ENCODE data around the gene JKAMP. TPM values are rescaled to one million over a fixed set of nuclear protein-coding genes. Genes with fewer than 3 reads are reported as not detected.

Gene JKAMP
- total RNA-seq, 4 donors from 2014 or later = 24.8 to 70.4 (median 59.8) TPM

GRCh38 chr14:59450716-59451115, 33.6 kb upstream of the JKAMP start:
- H3K27ac ChIP-seq = no peak overlapping the region
- H3K36me3 ChIP-seq = no peaks in the 10 kb centered on the region
- H3K27me3 ChIP-seq = no peaks in the 10 kb centered on the region
- no peak overlapping the region for H3K4me3 ChIP-seq
- H3K4me1 ChIP-seq = no peaks in the 10 kb centered on the region
- H3K9me3 ChIP-seq = no peaks in the 10 kb centered on the region
- no peak for TF ChIP-seq POLR2A (IDR thresholded peaks at IDR 0.05)
- no peak for TF ChIP-seq CTCF (IDR thresholded peaks at IDR 0.05)
- no peak for DNase-seq

- TF ChIP-seq POLR2A (IDR thresholded peaks at IDR 0.05) (no peak), CTCF (IDR thresholded peaks at IDR 0.05) (no peak)
- DNase-seq = no peak
- H3K9me3 ChIP-seq = no peaks in the 10 kb centered on the region
Observed at GRCh38 chr14:59451849-59452248, 32.5 kb upstream of the JKAMP start.

GRCh38 chr14:59454139-59454538, 30.2 kb upstream of the JKAMP start:
- Histone ChIP-seq H3K27me3 (no peaks in the 10 kb centered on the region), H3K4me1 (no peaks in the 10 kb centered on the region), H3K27ac (no peak overlapping the region), H3K36me3 (no peaks in the 10 kb centered on the region), H3K9me3 (no peaks in the 10 kb centered on the region), H3K4me3 (no peak overlapping the region)
- DNase-seq = no peak
- no peak for TF ChIP-seq CTCF (IDR thresholded peaks at IDR 0.05)
- TF ChIP-seq POLR2A (IDR thresholded peaks at IDR 0.05) = no peak

More at GRCh38 chr14:59451849-59452248, 32.5 kb upstream of the JKAMP start:
- no peaks in the 10 kb centered on the region for H3K4me1 ChIP-seq
- no peak overlapping the region for H3K27ac ChIP-seq
- no peak overlapping the region for H3K4me3 ChIP-seq
- no peaks in the 10 kb centered on the region for H3K27me3 ChIP-seq
- no peaks in the 10 kb centered on the region for H3K36me3 ChIP-seq

- no peaks in the 10 kb centered on the region for H3K4me1 ChIP-seq
- H3K27me3 ChIP-seq = no peaks in the 10 kb centered on the region
- DNase-seq = no peak
- TF ChIP-seq POLR2A (IDR thresholded peaks at IDR 0.05) (no peak), CTCF (IDR thresholded peaks at IDR 0.05) (no peak)
- no peak overlapping the region for H3K4me3 ChIP-seq
- no peaks in the 10 kb centered on the region for H3K36me3 ChIP-seq
- H3K9me3 ChIP-seq = no peaks in the 10 kb centered on the region
- H3K27ac ChIP-seq = no peak overlapping the region
Observed at GRCh38 chr14:59455411-59455810, 28.9 kb upstream of the JKAMP start.

- Histone ChIP-seq H3K4me3 (no peak overlapping the region), H3K9me3 (no peaks in the 10 kb centered on the region), H3K27me3 (no peaks in the 10 kb centered on the region), H3K36me3 (no peaks in the 10 kb centered on the region), H3K4me1 (peaks cover 0 to 1% (median 0%) of the 10 kb centered on the region in 4 donors), H3K27ac (no peak overlapping the region)
- TF ChIP-seq CTCF (IDR thresholded peaks at IDR 0.05) (no peak), POLR2A (IDR thresholded peaks at IDR 0.05) (no peak)
- no peak for DNase-seq
Observed at GRCh38 chr14:59458486-59458885, 25.8 kb upstream of the JKAMP start.

GRCh38 chr14:59460378-59460777, 23.9 kb upstream of the JKAMP start:
- TF ChIP-seq POLR2A (IDR thresholded peaks at IDR 0.05) (no peak), CTCF (IDR thresholded peaks at IDR 0.05) (no peak)
- H3K36me3 ChIP-seq = no peaks in the 10 kb centered on the region
- no peak overlapping the region for H3K4me3 ChIP-seq
- no peaks in the 10 kb centered on the region for H3K27me3 ChIP-seq
- no peak overlapping the region for H3K27ac ChIP-seq
- DNase-seq = no peak
- peaks cover 0 to 8% (median 0%) of the 10 kb centered on the region in 4 donors for H3K4me1 ChIP-seq
- no peaks in the 10 kb centered on the region for H3K9me3 ChIP-seq
